Activated CD8-positive, alpha-beta T cell treated with anti-CD3 and anti-CD28 coated beads for 36 hours (primary cell): ENCODE data around the gene TMEM248. TPM values are rescaled to one million over a fixed set of nuclear protein-coding genes. Genes with fewer than 3 reads are reported as not detected.
A peak's percentile ranks its signal among the peaks of the same experiment; 100 is the strongest.
"Not testable (repeated sequence)": the region's sequence is repeated elsewhere in the genome, so short reads cannot be mapped to it uniquely, and the experiment has no call there.

ENCODE experiments used
- ATAC-seq: fragments of 200-7000 bp; cut with Tn5 transposase; one replicate; pipeline ENCODE4 v1.10.0; 2021; ENCODE audit warnings: mild to moderate bottlenecking, moderate library complexity
- CTCF ChIA-PET: fragments of 350-600 bp; sonication (Branson Sonifier 250); formaldehyde crosslinking; loops from one replicate; lab custom pipeline; 2021; ENCODE audit warnings: antibody characterized with exemption; lab: Charles Lee
- POLR2A ChIA-PET: fragments of 350-600 bp; sonication (Branson Sonifier 250); formaldehyde crosslinking; loops from one replicate; lab custom pipeline; 2021; ENCODE audit warnings: antibody characterized with exemption; lab: Charles Lee
- DNase-seq: peaks from one replicate; pipeline ENCODE4 v3.0.0-alpha.2; 2020
- H3K27ac Mint-ChIP-seq: one replicate; pipeline ENCODE4 v1.8.0; 2021; ENCODE audit warnings: mild to moderate bottlenecking, mixed read lengths
- H3K27me3 Mint-ChIP-seq: one replicate; pipeline ENCODE4 v1.8.0; 2021; ENCODE audit warnings: mixed read lengths
- H3K36me3 Mint-ChIP-seq: one replicate; pipeline ENCODE4 v1.8.0; 2021; ENCODE audit warnings: low read depth, mixed read lengths
- H3K4me1 Mint-ChIP-seq: one replicate; pipeline ENCODE4 v1.8.0; 2021; ENCODE audit warnings: low read depth, mixed read lengths
- H3K4me3 Mint-ChIP-seq: one replicate; pipeline ENCODE4 v1.8.0; 2021; ENCODE audit warnings: mild to moderate bottlenecking, moderate library complexity, mixed read lengths
- H3K9me3 Mint-ChIP-seq: one replicate; pipeline ENCODE4 v1.8.0; 2021; ENCODE audit warnings: mixed read lengths
- CTCF ChIP-seq: fragments of 200-600 bp; IDR thresholded peaks from one replicate; pipeline ENCODE4 v1.8.0; 2022; ENCODE audit warnings: antibody characterized with exemption, mild to moderate bottlenecking
- intact Hi-C: fragments of 100-400 bp; cut with micrococcal nuclease; formaldehyde crosslinking; loops from one replicate; pipeline ENCODE4 v1.10.0; 2022
- total RNA-seq, 2 experiments: library from RNA; stranded (reverse); gene quantifications; one replicate each; pipeline ENCODE4 v1.2.3, GENCODE V29; 2021

The TMEM248 gene
- total RNA-seq, 2 experiments from 2014 or later: 66.7 to 76.1 TPM

- DNase-seq: peak; percentile 76
- H3K9me3 Mint-ChIP-seq, CTCF ChIA-PET, H3K27me3 Mint-ChIP-seq: not testable (repeated sequence)
- ATAC-seq: peak; percentile 45
- Mint-ChIP-seq H3K27ac (peak overlapping the region; percentile 96), H3K36me3 (peaks cover 20% of the 10 kb centered on the region), H3K4me1 (peaks cover 38% of the 10 kb centered on the region), H3K4me3 (peak overlapping the region; percentile 92)
- POLR2A ChIA-PET: interaction anchor here (0.9 to 2.3 kb wide), 4 partner anchors 9 to 150 kb away, joined by 3 to 14 read pairs (median 8); partner anchors contain the start of gene TMEM248
- peak; percentile 29 for TF ChIP-seq CTCF
- intact Hi-C loops: loop anchor here (5.0 to 10.0 kb wide), 2 partner anchors 70 to 157 kb away; partner anchors contain the start of gene TMEM248
These were observed 73.6 kb downstream of the TMEM248 start for GRCh38 chr7:66994691-66995049.

DNA sequence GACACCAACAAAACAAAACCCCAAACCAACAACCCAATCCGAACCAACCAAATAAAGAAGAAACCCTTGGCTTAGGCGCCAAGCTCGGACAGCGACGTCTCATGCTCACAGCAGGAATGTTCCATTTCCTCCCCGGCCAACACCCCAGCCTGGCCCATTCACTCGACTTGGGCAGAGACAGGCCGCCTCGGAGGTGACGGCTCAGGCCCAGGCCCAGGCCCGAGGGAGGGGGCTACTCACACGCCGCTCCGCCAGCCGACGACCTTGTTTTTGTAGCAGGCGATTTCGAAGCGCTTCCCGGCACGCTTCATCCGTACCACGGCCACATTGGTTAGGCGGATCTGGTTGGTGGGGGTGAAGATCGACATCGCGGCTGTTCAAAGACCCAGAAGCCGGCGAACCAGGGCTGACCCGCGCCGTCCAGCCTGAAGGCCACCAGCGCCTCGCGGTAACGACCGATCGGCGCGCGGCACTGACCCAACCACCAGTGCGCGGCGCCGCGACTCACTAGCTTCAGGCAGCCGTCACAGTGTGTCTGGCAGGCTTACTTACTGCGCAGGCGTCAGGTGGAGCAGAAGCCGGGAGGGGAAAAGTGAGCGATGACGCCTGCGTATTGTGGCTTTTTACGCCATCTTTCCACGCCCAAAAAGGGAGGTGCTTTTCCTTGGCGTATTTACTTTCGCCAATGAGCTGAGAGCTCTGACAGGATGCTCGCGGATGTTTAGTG, 74.2 kb downstream of the TMEM248 start, which contains the start of gene SBDS:
Gene SBDS, minus strand, starts transcription at position 537 of the 727 bp plus-strand sequence. Its CDS starts 169 bp downstream, at position 368.
- ATAC-seq (peak; percentile 66), DNase-seq (peak; percentile 97)
- H3K27me3 Mint-ChIP-seq, CTCF ChIA-PET, H3K9me3 Mint-ChIP-seq: not testable (repeated sequence)
- H3K4me3 Mint-ChIP-seq: peak within 1 kb of the TSS; percentile 92
- POLR2A ChIA-PET: interaction anchor here (0.6 to 2.3 kb wide), 5 partner anchors 9 to 150 kb away, joined by 3 to 14 read pairs (median 5); partner anchors contain the start of gene TMEM248
- intact Hi-C loops: loop anchor here (5.0 to 10.0 kb wide), 2 partner anchors 70 to 158 kb away; partner anchors contain the start of gene TMEM248
- peaks cover 38% of the 10 kb centered on the region for H3K4me1 Mint-ChIP-seq
- H3K36me3 Mint-ChIP-seq: peaks cover 19% of the 10 kb centered on the region
- H3K27ac Mint-ChIP-seq: peak within 1 kb of the TSS; percentile 96

GRCh38 chr7:66996444-66997191, 75.6 kb downstream of the TMEM248 start, which contains the start of gene TYW1:
Gene TYW1 (plus strand): TSS chr7:66996833. CDS start chr7:66996979, 146 bp downstream.
- Mint-ChIP-seq H3K36me3 (peaks cover 19% of the 10 kb centered on the region), H3K4me1 (peaks cover 37% of the 10 kb centered on the region)

GRCh38 chr7:67000601-67001258, 79.7 kb downstream of the TMEM248 start:
- peaks cover 24% of the 10 kb centered on the region for H3K36me3 Mint-ChIP-seq
- CTCF ChIA-PET: interaction anchor here (1.8 kb wide), 1 partner anchor 163 kb away, joined by 6 read pairs; no protein-coding TSS in a partner anchor
- H3K9me3 Mint-ChIP-seq, POLR2A ChIA-PET, DNase-seq, H3K4me3 Mint-ChIP-seq, intact Hi-C loops, ATAC-seq, H3K27me3 Mint-ChIP-seq: not testable (repeated sequence)
- peak overlapping the region; percentile 46 for H3K27ac Mint-ChIP-seq
- TF ChIP-seq CTCF: peak; percentile 41
- H3K4me1 Mint-ChIP-seq: peaks cover 25% of the 10 kb centered on the region

More at GRCh38 chr7:66996444-66997191, 75.6 kb downstream of the TMEM248 start, which contains the start of gene TYW1:
- ChIA-PET POLR2A (interaction anchor here (2.3 kb wide), 1 partner anchor 152 kb away, joined by 14 read pairs; no protein-coding TSS in a partner anchor), CTCF (interaction anchor here (1.5 kb wide), 1 partner anchor 152 kb away, joined by 3 read pairs; no protein-coding TSS in a partner anchor)
- intact Hi-C loops: loop anchor here (5.0 to 10.0 kb wide), 2 partner anchors 72 to 159 kb away; partner anchors contain the start of gene TMEM248
- DNase-seq (peak; percentile 99), ATAC-seq (peak; percentile 89)
- H3K27me3 Mint-ChIP-seq, H3K9me3 Mint-ChIP-seq: not testable (repeated sequence)
- Mint-ChIP-seq H3K4me3 (peak within 1 kb of the TSS; percentile 92), H3K27ac (peak within 1 kb of the TSS; percentile 96)

- H3K27ac Mint-ChIP-seq, CTCF ChIA-PET: not testable (repeated sequence)
These were observed 83.1 kb downstream of the TMEM248 start for GRCh38 chr7:67004145-67004544.

More at GRCh38 chr7:67004145-67004544, 83.1 kb downstream of the TMEM248 start:
- Mint-ChIP-seq H3K36me3 (peaks cover 36% of the 10 kb centered on the region), H3K4me1 (peaks cover 16% of the 10 kb centered on the region)
- DNase-seq, ATAC-seq, H3K9me3 Mint-ChIP-seq, H3K27me3 Mint-ChIP-seq, intact Hi-C loops, H3K4me3 Mint-ChIP-seq: not testable (repeated sequence)
- POLR2A ChIA-PET: interaction anchor here (0.6 kb wide), 1 partner anchor 377 kb away, joined by 3 read pairs; no protein-coding TSS in a partner anchor
